ENCODE results near the gene PLPP6. TPM values are rescaled to one million over a fixed set of nuclear protein-coding genes. Genes with fewer than 3 reads are reported as not detected.

PLPP6 gene
- polyA plus RNA-seq, 1 donor from 2014 or later, result 26.3 TPM

- H3K4me2 ChIP-seq (ENCODE audit: low read length), result no peak overlapping the region
- H3K9ac ChIP-seq (ENCODE audit: low read length), result no peak overlapping the region
- H3K36me3 ChIP-seq (ENCODE audit: insufficient read depth, low read length), result no peaks in the 10 kb centered on the region
- H3K9me3 ChIP-seq (ENCODE audit: low read length), result no peaks in the 10 kb centered on the region
- no peak overlapping the region for H3K27ac ChIP-seq (ENCODE audit: low read length)
- H3F3A ChIP-seq (ENCODE audit: insufficient read depth, low read length, poor library complexity, severe bottlenecking), result no peaks in the 10 kb centered on the region
- H3K9me2 ChIP-seq (ENCODE audit: insufficient read depth, low read length), result no peaks in the 10 kb centered on the region
- no peaks in the 10 kb centered on the region for H3K27me3 ChIP-seq (ENCODE audit: insufficient read depth, low read depth, low read length)
- no peak overlapping the region for H2AFZ ChIP-seq (ENCODE audit: low read depth, low read length)
- no peak overlapping the region for H3K4me3 ChIP-seq (ENCODE audit: low read length)
- TF ChIP-seq RAD21 (conservative IDR thresholded peaks at IDR 0.05) (no peak), TAF1 (IDR thresholded peaks at IDR 0.05; ENCODE audit: low read depth) (no peak), EZH2 (IDR thresholded peaks at IDR 0.05; ENCODE audit: borderline replicate concordance, insufficient read depth, low read length, poor library complexity, severe bottlenecking) (no peak), SMC3 (conservative IDR thresholded peaks at IDR 0.05; ENCODE audit: poor library complexity) (no peak), EP300 (conservative IDR thresholded peaks at IDR 0.05; ENCODE audit: poor library complexity, severe bottlenecking) (no peak), MXI1 (conservative IDR thresholded peaks at IDR 0.05; ENCODE audit: poor library complexity, severe bottlenecking) (no peak), POLR2AphosphoS5 (IDR thresholded peaks at IDR 0.05) (no peak), CTCF (IDR thresholded peaks at IDR 0.05; ENCODE audit: poor library complexity, severe bottlenecking) (no peak), REST (IDR thresholded peaks at IDR 0.05; ENCODE audit: borderline replicate concordance) (no peak)
- H4K20me1 ChIP-seq (ENCODE audit: insufficient read depth), result no peaks in the 10 kb centered on the region
- no peaks in the 10 kb centered on the region for H3K79me2 ChIP-seq (replicated peaks; ENCODE audit: insufficient read depth, low read length)
Observed at GRCh38 chr9:4622016-4622415, 40.1 kb upstream of the PLPP6 start.

- no peak overlapping the region for H3K4me2 ChIP-seq (ENCODE audit: low read length)
Observed at GRCh38 chr9:4630836-4631235, 31.3 kb upstream of the PLPP6 start.

More at GRCh38 chr9:4630836-4631235, 31.3 kb upstream of the PLPP6 start:
- no peak overlapping the region for H3K4me3 ChIP-seq (ENCODE audit: low read length)
- no peak overlapping the region for H3K9ac ChIP-seq (ENCODE audit: low read length)
- H3F3A ChIP-seq (ENCODE audit: insufficient read depth, low read length, poor library complexity, severe bottlenecking), result no peaks in the 10 kb centered on the region
- H3K27ac ChIP-seq (ENCODE audit: low read length), result no peak overlapping the region
- no peaks in the 10 kb centered on the region for H3K9me2 ChIP-seq (ENCODE audit: insufficient read depth, low read length)
- no peaks in the 10 kb centered on the region for H3K27me3 ChIP-seq (ENCODE audit: insufficient read depth, low read depth, low read length)
- H3K79me2 ChIP-seq (replicated peaks; ENCODE audit: insufficient read depth, low read length), result no peaks in the 10 kb centered on the region
- no peaks in the 10 kb centered on the region for H4K20me1 ChIP-seq (ENCODE audit: insufficient read depth)
- H2AFZ ChIP-seq (ENCODE audit: low read depth, low read length), result no peak overlapping the region
- H3K9me3 ChIP-seq (ENCODE audit: low read length), result no peaks in the 10 kb centered on the region
- H3K36me3 ChIP-seq (ENCODE audit: insufficient read depth, low read length), result no peaks in the 10 kb centered on the region
- TF ChIP-seq EP300 (conservative IDR thresholded peaks at IDR 0.05; ENCODE audit: poor library complexity, severe bottlenecking), result no peak
- TF ChIP-seq POLR2AphosphoS5 (IDR thresholded peaks at IDR 0.05), result no peak
- no peak for TF ChIP-seq CTCF (IDR thresholded peaks at IDR 0.05; ENCODE audit: poor library complexity, severe bottlenecking)
- no peak for TF ChIP-seq EZH2 (IDR thresholded peaks at IDR 0.05; ENCODE audit: borderline replicate concordance, insufficient read depth, low read length, poor library complexity, severe bottlenecking)
- no peak for TF ChIP-seq REST (IDR thresholded peaks at IDR 0.05; ENCODE audit: borderline replicate concordance)
- no peak for TF ChIP-seq TAF1 (IDR thresholded peaks at IDR 0.05; ENCODE audit: low read depth)
